ENCODE measurements around the gene SIGMAR1.

The SIGMAR1 gene

GRCh38 chr9:34601937-34602573, 35.5 kb downstream of the SIGMAR1 start:
- Histone ChIP-seq H2AFZ (ENCODE audit: low read length) (no peak overlapping the region), H3K36me3 (ENCODE audit: insufficient read depth, low read length) (no peaks in the 10 kb centered on the region), H3K9me2 (ENCODE audit: low read depth, low read length) (no peaks in the 10 kb centered on the region), H4K20me1 (ENCODE audit: insufficient read depth, low read length) (no peaks in the 10 kb centered on the region), H3K9ac (ENCODE audit: low read length) (no peak overlapping the region), H3K4me3 (ENCODE audit: low read depth, low read length, poor library complexity, severe bottlenecking) (no peak overlapping the region), H3K27ac (ENCODE audit: low read depth, low read length, poor library complexity, severe bottlenecking) (no peak overlapping the region), H3K9me3 (ENCODE audit: low read length) (no peaks in the 10 kb centered on the region), H3F3A (ENCODE audit: insufficient read depth, low read length) (no peaks in the 10 kb centered on the region), H3K4me2 (ENCODE audit: low read length) (no peak overlapping the region), H3K79me2 (ENCODE audit: insufficient read depth, low read length) (no peaks in the 10 kb centered on the region), H3K4me1 (ENCODE audit: insufficient read depth, low read length, severe bottlenecking) (no peaks in the 10 kb centered on the region), H3K27me3 (ENCODE audit: insufficient read depth, low read length) (no peaks in the 10 kb centered on the region)
- TF ChIP-seq EZH2 (IDR thresholded peaks at IDR 0.05; ENCODE audit: borderline replicate concordance, low read length) (no peak), CTCF (IDR thresholded peaks at IDR 0.05; ENCODE audit: low read length) (no peak)

- Histone ChIP-seq H3K4me2 (ENCODE audit: low read length) (no peak overlapping the region), H3K4me1 (ENCODE audit: insufficient read depth, low read length, severe bottlenecking) (no peaks in the 10 kb centered on the region), H2AFZ (ENCODE audit: low read length) (no peak overlapping the region), H3K9me3 (ENCODE audit: low read length) (no peaks in the 10 kb centered on the region), H3F3A (ENCODE audit: insufficient read depth, low read length) (no peaks in the 10 kb centered on the region), H3K79me2 (ENCODE audit: insufficient read depth, low read length) (no peaks in the 10 kb centered on the region), H3K36me3 (ENCODE audit: insufficient read depth, low read length) (no peaks in the 10 kb centered on the region), H4K20me1 (ENCODE audit: insufficient read depth, low read length) (no peaks in the 10 kb centered on the region), H3K9me2 (ENCODE audit: low read depth, low read length) (no peaks in the 10 kb centered on the region), H3K27me3 (ENCODE audit: insufficient read depth, low read length) (no peaks in the 10 kb centered on the region), H3K4me3 (ENCODE audit: low read depth, low read length, poor library complexity, severe bottlenecking) (no peak overlapping the region), H3K27ac (ENCODE audit: low read depth, low read length, poor library complexity, severe bottlenecking) (no peak overlapping the region), H3K9ac (ENCODE audit: low read length) (no peak overlapping the region)
- TF ChIP-seq CTCF (IDR thresholded peaks at IDR 0.05; ENCODE audit: low read length) (no peak), EZH2 (IDR thresholded peaks at IDR 0.05; ENCODE audit: borderline replicate concordance, low read length) (no peak)
Measured at GRCh38 chr9:34600908-34601307, 36.7 kb downstream of the SIGMAR1 start.

DNA sequence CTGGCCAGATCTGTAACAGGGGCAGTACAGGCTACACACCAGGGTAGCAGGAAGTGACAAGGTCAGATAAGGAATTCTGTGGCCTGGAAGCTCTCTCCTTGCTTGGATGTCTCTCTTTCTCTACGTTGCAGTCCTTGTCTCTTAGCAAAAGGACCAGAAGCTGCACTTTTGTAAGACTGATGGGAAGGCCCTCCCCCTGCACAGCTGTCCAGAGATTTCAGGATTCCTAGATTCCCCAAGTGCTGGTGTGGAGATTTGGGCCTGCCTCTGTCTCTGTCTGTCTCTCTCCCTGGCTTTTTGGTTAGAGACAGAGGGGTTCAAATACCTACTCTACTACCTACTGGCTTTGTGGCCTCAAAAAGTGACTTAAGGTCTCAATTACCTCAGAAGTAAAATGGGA, 38.0 kb downstream of the SIGMAR1 start:
- no peak overlapping the region for H3K9ac ChIP-seq (ENCODE audit: low read length)
- no peaks in the 10 kb centered on the region for H3K27me3 ChIP-seq (ENCODE audit: insufficient read depth, low read length)

More for the DNA sequence above, 38.0 kb downstream of the SIGMAR1 start:
- Histone ChIP-seq H3K4me3 (ENCODE audit: low read depth, low read length, poor library complexity, severe bottlenecking) (no peak overlapping the region), H3K4me2 (ENCODE audit: low read length) (no peak overlapping the region), H4K20me1 (ENCODE audit: insufficient read depth, low read length) (no peaks in the 10 kb centered on the region), H3K27ac (ENCODE audit: low read depth, low read length, poor library complexity, severe bottlenecking) (no peak overlapping the region), H3K4me1 (ENCODE audit: insufficient read depth, low read length, severe bottlenecking) (no peaks in the 10 kb centered on the region), H2AFZ (ENCODE audit: low read length) (no peak overlapping the region), H3K36me3 (ENCODE audit: insufficient read depth, low read length) (no peaks in the 10 kb centered on the region), H3K9me3 (ENCODE audit: low read length) (no peaks in the 10 kb centered on the region), H3F3A (ENCODE audit: insufficient read depth, low read length) (no peaks in the 10 kb centered on the region), H3K9me2 (ENCODE audit: low read depth, low read length) (no peaks in the 10 kb centered on the region), H3K79me2 (ENCODE audit: insufficient read depth, low read length) (no peaks in the 10 kb centered on the region)
- TF ChIP-seq CTCF (IDR thresholded peaks at IDR 0.05; ENCODE audit: low read length) = no peak
- no peak for TF ChIP-seq EZH2 (IDR thresholded peaks at IDR 0.05; ENCODE audit: borderline replicate concordance, low read length)
